GM19395 (cell line): ENCODE results near the gene NSF.
"Not testable (repeated sequence)": the region's sequence is repeated elsewhere in the genome, so short reads cannot be mapped to it uniquely, and the experiment has no call there.

Source experiments
- ATAC-seq: cut with Tn5 transposase; IDR thresholded peaks from one replicate; pipeline ENCODE4 v1.9.1; 2021; ENCODE audit warnings: mild to moderate bottlenecking, moderate library complexity; ENCODE audit not compliant: unreplicated experiment

The NSF gene

DNA sequence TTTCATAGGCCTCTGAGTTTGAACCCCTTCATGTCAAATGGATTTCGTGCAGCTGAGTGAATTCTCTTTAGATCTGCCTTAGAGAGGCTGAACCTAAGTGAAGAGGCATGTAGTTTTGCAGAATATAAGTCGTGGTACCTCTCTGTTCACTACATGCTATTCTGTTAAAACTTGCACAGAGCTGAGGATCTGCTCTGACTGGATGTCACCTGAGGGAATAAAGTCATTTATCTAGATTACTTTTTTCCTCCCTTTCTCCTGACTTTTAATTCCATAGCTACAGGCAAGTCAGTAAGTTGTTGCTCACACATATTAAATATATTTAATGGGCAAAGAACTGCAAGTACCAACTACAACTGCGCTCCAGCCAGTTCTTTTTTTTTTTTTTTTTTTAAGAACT is 163.3 kb downstream of the NSF start:
- ATAC-seq: no peak

DNA sequence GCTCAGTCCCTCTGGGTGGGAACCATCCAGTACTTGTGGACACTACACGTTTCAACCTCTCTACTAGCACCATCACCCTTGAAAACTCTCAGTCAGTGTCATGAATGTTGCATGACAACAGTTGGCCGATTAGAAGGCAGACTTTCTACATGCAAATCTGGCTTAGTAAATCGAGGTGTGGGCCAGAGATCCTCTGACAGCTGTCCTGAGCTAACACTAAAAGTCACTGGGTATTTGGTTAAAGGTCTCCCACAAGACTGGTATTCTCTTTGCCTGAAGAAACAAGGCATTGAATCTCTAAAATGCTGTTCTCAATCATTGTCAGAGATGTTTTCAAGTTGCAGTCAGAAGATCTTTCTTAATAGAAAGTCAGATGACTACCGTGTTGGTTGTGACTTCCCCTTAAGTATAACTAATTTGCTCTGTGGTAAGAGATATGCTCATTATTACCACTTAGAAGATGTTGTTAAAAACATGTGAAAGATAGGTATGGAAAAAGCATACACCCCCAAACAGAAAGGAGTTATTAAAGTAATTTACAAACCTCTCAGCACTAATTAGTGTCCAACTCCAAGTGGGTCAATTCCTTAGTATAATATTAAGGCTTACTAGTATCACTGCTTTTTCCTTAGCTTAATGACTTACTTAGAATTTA is 165.7 kb downstream of the NSF start:
- no peak for ATAC-seq

DNA sequence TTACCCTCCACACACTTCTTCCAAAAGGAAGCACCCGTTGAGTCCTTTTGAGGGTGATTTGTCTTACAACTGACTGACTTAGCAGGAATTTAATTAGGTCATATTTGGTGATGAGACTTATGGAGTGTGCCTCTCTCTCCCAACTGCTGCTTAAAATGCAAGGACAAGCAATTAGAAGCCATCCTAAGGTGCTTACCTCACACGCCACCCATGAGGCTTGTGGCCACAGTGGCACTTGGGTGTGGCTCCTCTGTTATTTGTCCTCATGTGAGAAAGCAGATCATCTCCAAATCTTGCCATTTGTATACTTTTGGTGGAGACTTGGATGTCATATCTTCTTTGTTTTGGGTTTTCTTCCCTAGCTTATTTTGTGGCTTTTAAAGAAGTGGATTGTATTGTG is 166.4 kb downstream of the NSF start:
- ATAC-seq: no peak

GRCh38 chr17:46757588-46757987 is 167.1 kb downstream of the NSF start:
- not testable (repeated sequence) for ATAC-seq

- no peak for ATAC-seq
These were observed 168.1 kb downstream of the NSF start for GRCh38 chr17:46758614-46759013.

DNA sequence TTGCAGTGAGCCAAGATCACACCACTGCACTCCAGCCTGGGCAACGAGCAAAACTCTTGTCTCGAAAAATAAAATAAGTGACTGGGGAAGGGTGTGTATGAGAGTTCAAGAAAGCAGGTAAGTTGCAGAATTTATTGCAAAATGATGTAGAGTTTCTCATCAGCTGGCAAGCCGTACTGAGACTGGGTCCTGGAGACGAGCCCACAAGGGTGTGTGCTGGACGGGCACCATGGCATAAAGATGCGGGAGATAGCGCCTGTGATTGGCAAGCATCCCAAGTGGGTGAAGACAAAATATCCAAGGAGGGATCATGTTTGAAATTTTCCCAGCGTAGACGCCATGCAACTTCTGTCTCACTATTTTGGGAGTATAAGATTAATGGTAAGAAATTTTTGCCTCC is 168.7 kb downstream of the NSF start:
- ATAC-seq: no peak

DNA sequence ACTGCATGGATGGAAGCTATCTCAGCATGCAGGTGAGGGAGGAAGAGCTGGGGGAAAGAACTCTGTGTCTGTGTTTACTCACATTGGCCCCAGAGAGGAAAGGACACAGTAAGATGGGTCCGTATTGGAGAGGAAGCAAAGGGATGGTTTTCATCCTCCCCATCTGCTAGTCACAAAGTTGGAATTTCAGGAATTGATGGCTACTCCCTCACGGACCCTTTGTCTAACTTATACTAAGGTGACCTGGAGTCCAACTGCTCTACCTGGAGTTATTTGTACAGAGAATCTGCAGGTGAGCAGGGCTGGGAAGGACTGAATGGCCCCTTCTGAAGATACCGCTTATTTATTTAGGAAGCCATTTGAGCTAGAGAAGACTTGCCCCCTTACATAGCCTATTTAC is 172.9 kb downstream of the NSF start:
- no peak for ATAC-seq

DNA sequence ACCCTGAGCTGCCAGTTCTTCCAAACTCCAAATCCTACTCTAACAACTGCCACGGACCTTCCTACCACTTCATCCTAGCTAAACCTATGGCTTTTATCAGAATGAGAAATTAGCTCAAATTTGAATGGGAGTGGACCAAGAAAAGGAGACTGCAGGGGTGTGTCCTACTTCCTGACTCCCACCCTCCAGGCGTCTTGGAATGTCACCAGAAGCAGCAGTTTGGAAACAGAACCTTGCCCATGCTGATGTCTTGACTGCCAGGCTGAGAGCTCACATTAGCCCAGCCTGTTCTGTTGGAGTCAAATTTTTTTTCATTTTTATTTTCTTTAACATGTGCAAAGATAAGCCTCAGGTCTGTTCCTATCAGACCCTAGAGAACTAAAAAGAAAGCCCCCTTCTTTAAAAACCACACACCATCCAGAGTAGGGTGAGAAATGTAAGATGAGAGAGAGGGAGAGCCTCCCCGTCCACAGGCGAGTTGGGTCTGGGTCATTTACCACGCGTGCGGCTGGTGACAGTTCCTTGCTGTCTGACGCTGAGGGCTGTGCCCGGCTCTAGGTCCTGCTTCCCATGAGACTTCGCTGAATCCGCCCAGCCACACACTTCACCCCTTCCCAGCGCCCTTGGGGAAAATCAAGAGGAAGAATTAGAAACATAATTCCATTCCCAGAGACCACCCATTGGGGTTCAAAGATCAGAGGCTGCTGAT is 173.7 kb downstream of the NSF start:
- ATAC-seq: no peak

GRCh38 chr17:46764709-46765401 is 174.4 kb downstream of the NSF start:
- no peak for ATAC-seq

DNA sequence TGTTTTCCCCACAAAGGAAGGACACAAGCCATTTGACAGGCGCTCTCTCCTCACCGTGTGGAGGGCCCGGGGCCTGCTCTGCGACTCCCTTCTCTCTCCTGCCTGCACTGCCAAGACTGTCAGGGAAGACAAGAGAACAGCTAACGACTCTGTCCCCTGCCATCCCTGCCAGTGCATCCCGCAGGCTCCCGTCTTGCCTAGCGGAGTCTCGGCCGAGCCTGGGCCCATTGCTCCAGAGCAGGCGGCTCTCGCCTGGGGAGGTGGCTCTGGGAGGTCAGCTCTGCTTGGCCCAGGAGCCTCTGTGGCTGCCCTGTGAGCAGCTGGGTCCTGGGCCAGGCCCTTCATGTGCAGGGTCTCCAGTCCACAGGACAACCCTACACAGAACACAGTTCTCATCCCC is 175.0 kb downstream of the NSF start:
- no peak for ATAC-seq

DNA sequence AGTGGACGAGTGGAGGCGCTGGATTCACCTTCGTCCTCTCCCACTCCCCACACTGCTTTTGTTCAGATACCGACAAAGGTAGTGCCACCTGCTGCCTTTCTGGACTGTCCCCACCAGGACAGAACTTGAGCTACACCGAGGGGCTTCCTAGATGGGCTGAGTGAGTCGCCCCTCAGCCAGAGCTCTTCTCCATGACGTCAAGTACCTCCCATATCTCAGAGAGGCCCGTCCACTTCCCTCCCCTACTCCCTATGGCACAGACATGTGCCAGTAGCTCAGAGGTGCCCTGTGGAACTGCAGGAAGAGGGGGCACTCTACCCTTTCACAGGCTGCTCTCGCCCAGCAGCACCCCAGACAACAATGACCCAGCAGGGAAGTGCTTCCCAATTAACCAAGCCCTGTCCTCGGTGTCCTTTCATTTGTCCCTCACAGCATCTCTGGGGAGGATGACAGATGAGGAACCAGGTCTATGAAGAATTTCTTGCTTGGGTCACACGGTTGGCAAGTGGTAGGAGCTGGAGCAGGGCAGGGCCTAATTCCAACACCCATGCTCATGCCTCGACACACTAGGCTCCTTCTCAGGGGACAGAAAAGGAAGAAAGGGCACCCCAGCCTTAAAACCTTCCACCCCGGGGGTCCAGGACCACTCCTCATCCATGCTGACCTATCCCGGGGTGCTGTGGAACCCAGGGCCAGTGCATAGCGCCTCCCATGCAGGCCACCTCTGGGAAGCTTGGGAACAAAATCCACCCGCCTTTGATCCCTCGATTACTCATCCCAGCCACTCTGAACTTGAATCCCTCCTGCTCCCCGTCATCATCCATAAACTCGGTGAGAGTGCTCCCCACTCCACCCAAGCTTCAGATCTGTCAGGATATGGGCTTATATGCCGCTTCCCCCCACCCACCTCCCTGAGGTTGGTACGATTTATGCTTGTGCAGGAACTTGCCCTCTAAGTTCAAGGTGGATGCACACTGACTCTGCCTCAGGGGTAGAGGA is 176.3 kb downstream of the NSF start:
- no peak for ATAC-seq

DNA sequence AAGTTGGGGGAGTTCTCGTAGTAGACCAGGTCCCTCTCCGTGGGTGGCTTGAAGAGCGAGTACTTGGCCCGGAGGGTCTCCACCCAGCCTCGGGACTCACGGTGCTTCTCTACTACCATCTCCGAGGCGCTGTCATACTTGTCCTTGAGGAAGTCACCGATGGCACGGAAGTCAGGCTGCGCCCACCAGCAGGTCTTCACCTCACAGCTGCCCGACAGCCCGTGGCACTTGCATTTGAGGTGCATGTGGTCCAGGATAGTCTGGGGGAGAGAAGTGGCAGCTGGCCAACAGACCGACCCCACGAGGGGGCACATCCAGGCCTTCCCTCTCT is 178.0 kb downstream of the NSF start:
- no peak for ATAC-seq

DNA sequence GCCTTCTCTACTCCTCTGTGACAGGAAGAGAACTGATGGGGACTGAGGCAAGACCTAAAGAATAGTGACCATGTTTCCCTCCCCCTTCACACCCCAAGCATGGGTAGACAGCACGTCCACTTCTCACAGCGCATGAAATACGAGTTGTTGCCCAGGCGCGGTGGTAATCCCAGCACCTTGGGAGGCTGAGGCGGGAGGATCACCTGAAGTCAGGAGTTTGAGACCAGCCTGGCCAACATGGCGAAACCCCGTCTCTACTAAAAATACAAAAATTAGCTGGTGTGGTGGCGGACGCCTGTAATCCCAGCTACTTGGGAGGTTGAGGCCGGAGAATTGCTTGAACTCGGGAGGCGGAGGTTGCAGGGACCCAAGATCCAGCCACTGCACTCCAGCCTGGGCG is 178.4 kb downstream of the NSF start:
- not testable (repeated sequence) for ATAC-seq

- no peak for ATAC-seq
These were observed 179.3 kb downstream of the NSF start for GRCh38 chr17:46769531-46770438.

- no peak for ATAC-seq
These were observed 180.0 kb downstream of the NSF start for GRCh38 chr17:46770439-46770817.

- ATAC-seq: no peak
These were observed 180.5 kb downstream of the NSF start for GRCh38 chr17:46770818-46771560.

DNA sequence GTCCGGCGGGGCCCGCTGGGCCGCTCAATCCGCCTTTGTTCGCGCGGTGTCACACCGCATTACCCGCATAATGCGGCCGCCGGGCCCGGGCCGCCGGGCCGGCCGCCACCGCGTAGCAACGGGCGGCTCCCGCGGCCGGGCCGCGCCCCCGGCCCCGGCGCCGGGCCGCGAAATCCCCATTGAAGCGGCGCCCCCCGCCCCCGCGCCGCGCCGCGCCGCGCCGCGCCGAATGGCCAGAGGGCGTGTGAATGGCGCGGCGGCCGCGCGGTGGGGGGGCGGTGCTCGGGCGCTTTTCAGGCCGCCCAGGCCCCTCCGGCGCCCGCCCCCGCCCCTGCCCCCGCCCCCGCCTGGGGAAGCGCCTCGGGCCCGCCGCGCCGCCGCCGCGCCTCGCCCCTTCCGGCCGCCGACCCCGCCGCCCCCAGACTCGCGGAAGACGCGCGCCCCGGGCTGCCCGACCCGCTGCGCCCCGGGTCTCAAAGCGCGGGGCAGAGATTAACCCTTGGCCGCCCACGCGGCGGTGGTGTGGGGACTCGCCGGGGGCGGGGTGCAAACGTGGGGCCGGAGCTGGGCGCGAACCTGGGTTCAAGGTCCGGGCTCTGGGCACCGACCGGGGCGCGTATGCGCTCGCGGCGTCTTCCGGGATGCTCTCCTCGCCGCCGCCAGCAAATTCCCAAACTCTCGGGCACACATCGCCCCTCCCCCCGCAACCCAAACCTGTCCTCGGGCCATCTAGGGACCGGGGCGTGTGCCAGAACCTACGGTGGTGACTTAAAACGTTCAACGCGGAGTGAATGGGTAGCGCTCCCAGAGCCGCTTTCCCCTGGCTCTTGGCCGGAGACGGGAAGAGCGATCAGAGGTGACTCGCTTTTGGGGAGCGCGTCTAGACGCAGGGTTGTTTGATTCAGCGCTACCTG is 181.3 kb downstream of the NSF start:
- ATAC-seq: no peak

GRCh38 chr17:46772475-46773220 is 182.2 kb downstream of the NSF start:
- ATAC-seq: no peak
